SK-N-MC (cell line): ENCODE results near the gene ADGRG3.

Source experiments
- DNase-seq: peaks from one replicate; pipeline ENCODE4 v3.0.0-alpha.2; 2011; ENCODE audit warnings: low read depth, low spot score
- H3K27ac ChIP-seq: fragments of 200-600 bp; sonication (generic); 2 replicates; pipeline ENCODE4 v1.5.1; 2016; ENCODE audit warnings: mixed run types
- H3K36me3 ChIP-seq: fragments of 200-600 bp; sonication (generic); 2 replicates; pipeline ENCODE4 v1.6.1; 2017; ENCODE audit warnings: antibody characterized with exemption, low read length, mixed read lengths; ENCODE audit not compliant: insufficient read depth
- H3K4me3 ChIP-seq: fragments of 200-600 bp; sonication (generic); 2 replicates; pipeline ENCODE4 v1.5.1; 2016
- H3K9ac ChIP-seq: fragments of 200-600 bp; sonication (generic); 2 replicates; pipeline ENCODE4 v1.8.0; 2017; ENCODE audit warnings: mixed run types, mixed read lengths; ENCODE audit not compliant: insufficient read length
- H3K9me3 ChIP-seq: fragments of 200-600 bp; sonication (generic); 2 replicates; pipeline ENCODE4 v1.6.1; 2017; ENCODE audit warnings: low read depth, mild to moderate bottlenecking, antibody characterized with exemption, low read length, moderate library complexity, mixed read lengths
- EZH2 ChIP-seq: fragments of 200-600 bp; sonication (generic); IDR thresholded peaks from one replicate; pipeline ENCODE4 v1.6.1; 2017; ENCODE audit warnings: antibody characterized with exemption
- FOXP2 ChIP-seq: optimal IDR thresholded peaks from 2 replicates; pipeline ENCODE3; 2011; ENCODE audit warnings: mild to moderate bottlenecking, moderate library complexity; ENCODE audit not compliant: insufficient read depth; ENCODE audit errors: extremely low read length, control extremely low read depth
- POLR2AphosphoS5 ChIP-seq: IDR thresholded peaks from 2 replicates; pipeline ENCODE4 v1.6.1; 2012; ENCODE audit warnings: mild to moderate bottlenecking, low read depth, low read length, borderline replicate concordance

Gene ADGRG3

GRCh38 chr16:57642160-57643135, 25.7 kb upstream of the ADGRG3 start:
- Histone ChIP-seq H3K36me3 (no peaks in the 10 kb centered on the region), H3K9me3 (no peaks in the 10 kb centered on the region), H3K27ac (no peak overlapping the region), H3K9ac (no peak overlapping the region), H3K4me3 (no peak overlapping the region)
- no peak for DNase-seq
- no peak for TF ChIP-seq EZH2
- no peak for TF ChIP-seq FOXP2
- TF ChIP-seq POLR2AphosphoS5 = no peak

GRCh38 chr16:57643147-57643874, 24.8 kb upstream of the ADGRG3 start:
- H3K4me3 ChIP-seq = no peak overlapping the region
- no peaks in the 10 kb centered on the region for H3K9me3 ChIP-seq
- no peak for DNase-seq
- no peak overlapping the region for H3K27ac ChIP-seq
- no peak for TF ChIP-seq EZH2
- H3K36me3 ChIP-seq = no peaks in the 10 kb centered on the region
- no peak overlapping the region for H3K9ac ChIP-seq

GRCh38 chr16:57643910-57644309, 24.2 kb upstream of the ADGRG3 start:
- Histone ChIP-seq H3K9ac (no peak overlapping the region), H3K9me3 (no peaks in the 10 kb centered on the region), H3K4me3 (no peak overlapping the region), H3K27ac (no peak overlapping the region), H3K36me3 (no peaks in the 10 kb centered on the region)
- TF ChIP-seq POLR2AphosphoS5 (no peak), EZH2 (no peak), FOXP2 (no peak)
- no peak for DNase-seq

DNA sequence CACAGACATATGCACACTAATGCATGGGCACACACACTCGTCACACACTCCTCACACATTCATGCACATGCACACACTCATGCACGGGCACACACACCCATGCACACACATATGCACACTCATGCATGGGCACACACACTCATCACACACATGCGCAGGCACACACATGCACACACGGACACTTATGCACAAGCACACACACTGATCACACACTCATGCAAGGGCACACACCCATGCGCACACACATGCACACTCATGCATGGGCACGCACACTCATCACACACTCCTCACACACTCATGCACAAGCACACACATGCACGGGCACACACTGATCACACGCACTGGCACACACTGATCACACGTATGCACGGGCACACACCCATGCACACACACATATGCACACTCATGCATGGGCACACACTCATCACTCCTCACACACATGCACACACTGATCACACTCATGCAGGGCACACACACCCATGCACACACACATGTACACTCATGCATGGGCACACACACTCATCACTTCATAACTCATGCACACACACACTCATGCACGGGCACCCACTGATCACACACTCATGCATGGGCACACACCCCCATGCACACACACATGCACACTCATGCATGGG, 23.6 kb upstream of the ADGRG3 start:
- H3K27ac ChIP-seq = no peak overlapping the region
- TF ChIP-seq FOXP2 (no peak), POLR2AphosphoS5 (no peak), EZH2 (no peak)
- H3K9me3 ChIP-seq = no peaks in the 10 kb centered on the region
- no peak for DNase-seq
- H3K9ac ChIP-seq = no peak overlapping the region
- H3K4me3 ChIP-seq = no peak overlapping the region
- H3K36me3 ChIP-seq = no peaks in the 10 kb centered on the region

DNA sequence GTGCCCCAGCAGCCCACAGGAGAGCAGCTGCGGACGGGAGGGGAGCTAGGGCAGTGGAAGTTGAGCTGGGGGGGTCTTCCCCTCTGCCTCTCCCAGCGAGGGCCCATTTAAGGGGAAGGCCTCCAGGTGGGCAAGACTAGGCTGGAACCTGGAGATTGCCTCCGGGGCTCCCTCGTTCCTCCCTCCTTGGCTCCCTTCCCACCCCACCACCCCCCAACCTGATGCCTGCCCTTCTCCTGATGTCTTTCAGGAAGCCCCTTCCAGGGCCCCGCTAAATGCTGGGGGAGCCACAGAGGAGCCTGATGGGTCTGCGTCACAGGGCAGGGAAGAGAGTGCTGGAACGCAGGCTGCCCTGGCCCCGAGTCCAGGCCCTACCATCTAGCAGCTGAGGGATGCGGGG, 22.9 kb upstream of the ADGRG3 start:
- H3K9ac ChIP-seq = no peak overlapping the region
- no peak overlapping the region for H3K27ac ChIP-seq
- TF ChIP-seq EZH2 = no peak
- TF ChIP-seq FOXP2 = no peak
- TF ChIP-seq POLR2AphosphoS5 = no peak
- H3K9me3 ChIP-seq = no peaks in the 10 kb centered on the region
- no peak for DNase-seq
- no peaks in the 10 kb centered on the region for H3K36me3 ChIP-seq
- no peak overlapping the region for H3K4me3 ChIP-seq

DNA sequence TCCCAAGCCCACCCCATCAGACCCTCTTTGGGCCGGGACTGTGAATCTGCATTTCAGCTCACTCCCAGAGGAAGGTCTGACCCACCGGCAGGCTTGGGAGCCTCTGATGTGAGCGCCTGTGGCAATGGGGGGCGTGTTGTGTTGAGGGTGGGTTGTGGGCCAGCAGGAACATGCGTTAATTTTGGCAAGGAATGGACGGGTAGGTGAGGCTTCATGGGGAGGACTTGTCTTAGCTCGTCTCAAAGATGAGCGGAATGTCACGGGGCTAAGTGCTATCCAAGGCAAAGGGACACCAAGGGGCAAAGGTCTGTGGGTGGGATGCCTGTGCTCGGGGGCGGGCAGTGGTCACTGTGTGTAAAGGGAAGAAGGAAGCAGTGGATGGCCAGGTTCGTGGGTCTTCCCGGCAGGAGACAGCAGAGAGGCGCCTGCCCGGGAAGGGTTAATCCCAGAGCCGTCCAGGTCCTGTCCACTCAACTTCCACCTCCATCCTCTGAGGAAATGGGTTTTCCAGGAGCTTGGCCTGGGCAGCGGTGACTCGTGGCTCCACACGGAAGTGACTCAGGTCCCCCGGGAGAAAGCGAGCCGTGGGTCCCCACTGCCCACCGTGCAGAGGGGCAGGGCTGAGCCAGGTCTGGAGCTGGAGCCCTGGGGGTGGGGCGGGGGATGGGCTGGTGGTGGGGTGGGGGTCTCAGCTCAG, 22.3 kb upstream of the ADGRG3 start:
- TF ChIP-seq POLR2AphosphoS5 (no peak), EZH2 (no peak), FOXP2 (no peak)
- Histone ChIP-seq H3K36me3 (no peaks in the 10 kb centered on the region), H3K9ac (no peak overlapping the region), H3K27ac (no peak overlapping the region), H3K9me3 (no peaks in the 10 kb centered on the region), H3K4me3 (no peak overlapping the region)
- DNase-seq = no peak

- no peak overlapping the region for H3K27ac ChIP-seq
- H3K4me3 ChIP-seq = no peak overlapping the region
- DNase-seq = no peak
- no peaks in the 10 kb centered on the region for H3K9me3 ChIP-seq
- no peak for TF ChIP-seq FOXP2
- TF ChIP-seq EZH2 = no peak
- no peak for TF ChIP-seq POLR2AphosphoS5
- H3K36me3 ChIP-seq = no peaks in the 10 kb centered on the region
- H3K9ac ChIP-seq = no peak overlapping the region
Observed at GRCh38 chr16:57646388-57647039, 21.6 kb upstream of the ADGRG3 start.
